Measurements from ENCODE around the gene SFXN5.
A peak's percentile ranks its signal among the peaks of the same experiment; 100 is the strongest.

The SFXN5 gene

DNA sequence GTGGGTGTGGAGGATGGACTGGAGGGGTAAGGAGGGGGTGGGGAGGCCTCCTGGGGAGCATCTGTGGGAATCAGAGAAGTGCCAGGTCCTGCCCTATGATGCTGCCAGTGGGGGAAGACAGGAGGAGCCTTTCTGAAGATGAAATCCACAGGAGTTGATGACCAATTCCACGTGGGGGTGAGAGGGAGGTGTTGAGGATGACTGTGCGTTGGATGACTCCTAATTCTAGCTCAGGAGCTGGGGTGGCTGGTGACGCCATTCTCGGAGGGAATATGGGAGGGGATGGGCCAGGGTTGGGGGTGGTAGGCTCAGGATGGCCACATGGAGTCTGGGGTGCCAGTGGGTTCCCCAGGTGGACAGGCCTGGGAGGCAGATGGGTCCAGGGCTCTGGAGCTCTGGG, 121.9 kb downstream of the SFXN5 start:
- Mint-ChIP-seq H3K4me3 (no peak overlapping the region), H3K4me1 (peaks cover 0 to 7% of the 10 kb centered on the region in 2 donors), H3K27ac (no peak overlapping the region), H3K27me3 (no peaks in the 10 kb centered on the region), H3K9me3 (no peaks in the 10 kb centered on the region), H3K36me3 (peaks cover 8 to 19% of the 10 kb centered on the region in 2 donors)
- ATAC-seq (replicated peaks) (no peak), DNase-seq (no peak)

DNA sequence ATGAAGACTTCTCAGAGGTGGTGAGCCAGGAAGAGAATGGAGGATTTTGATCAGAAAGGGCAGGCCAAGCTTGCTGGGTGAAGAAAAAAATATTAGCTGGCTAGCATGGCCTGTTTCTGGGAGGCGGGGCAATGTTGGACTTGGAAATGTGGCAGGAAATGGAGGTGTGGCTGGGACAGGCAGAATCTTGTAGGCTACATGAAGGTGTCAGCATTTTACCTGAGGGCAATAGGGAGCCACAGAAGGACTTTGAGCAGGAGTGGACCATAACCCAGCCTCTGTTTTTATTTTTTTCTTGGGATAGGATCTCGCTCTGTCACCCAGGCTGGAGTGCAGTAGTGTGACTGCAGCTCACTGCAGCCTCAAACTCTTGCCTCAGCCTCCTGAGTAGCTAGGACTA, 122.5 kb downstream of the SFXN5 start:
- H3K27ac Mint-ChIP-seq = no peak overlapping the region
- DNase-seq (no peak), ATAC-seq (replicated peaks) (no peak)
- H3K9me3 Mint-ChIP-seq = no peaks in the 10 kb centered on the region
- peaks cover 8 to 19% of the 10 kb centered on the region in 2 donors for H3K36me3 Mint-ChIP-seq
- no peaks in the 10 kb centered on the region for H3K27me3 Mint-ChIP-seq
- peaks cover 0 to 6% of the 10 kb centered on the region in 2 donors for H3K4me1 Mint-ChIP-seq
- no peak overlapping the region for H3K4me3 Mint-ChIP-seq

DNA sequence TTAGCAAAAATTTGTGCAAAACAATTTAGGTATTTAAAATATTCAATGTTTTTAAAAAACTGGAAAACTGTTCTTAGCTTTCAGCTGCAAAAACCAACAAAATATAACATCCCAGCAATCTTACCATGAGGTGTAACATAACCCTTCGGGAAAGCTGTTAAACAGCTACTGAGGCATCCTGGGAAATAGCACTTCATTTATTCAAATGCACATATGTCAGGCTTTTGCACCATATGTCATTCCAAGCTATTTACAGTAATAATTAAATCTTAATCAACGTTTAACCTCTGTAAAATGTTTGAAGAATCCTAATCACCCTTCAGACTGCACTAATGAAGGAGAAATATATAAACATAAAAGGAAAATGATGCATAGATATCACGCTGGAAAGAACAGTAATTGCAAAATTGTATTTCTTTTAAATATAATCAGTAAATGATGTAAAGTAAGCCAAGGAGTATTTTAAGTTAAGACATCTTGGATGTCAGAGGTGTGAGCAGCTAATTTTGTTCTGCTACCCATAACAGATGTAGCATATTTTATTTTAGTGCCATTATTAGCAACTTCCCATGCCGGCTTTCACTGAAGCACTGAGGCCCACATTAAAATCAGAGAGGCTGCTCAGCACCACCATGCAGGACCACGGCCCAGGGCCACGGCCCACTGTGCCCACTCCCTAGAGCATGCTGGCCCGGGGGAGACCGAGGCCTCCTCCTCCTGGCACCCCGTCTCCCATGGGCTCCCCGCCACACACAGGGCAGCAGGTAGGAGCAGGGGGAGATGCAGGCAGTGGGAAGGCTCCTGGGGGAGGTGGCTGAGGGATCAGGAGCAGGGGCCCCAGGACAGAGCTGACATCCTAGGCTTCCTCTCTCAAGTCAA, 123.3 kb downstream of the SFXN5 start:
- no peak for ATAC-seq (replicated peaks)
- DNase-seq = no peak
- Mint-ChIP-seq H3K27me3 (no peaks in the 10 kb centered on the region), H3K4me3 (no peak overlapping the region), H3K4me1 (peaks cover 0 to 2% of the 10 kb centered on the region in 2 donors), H3K27ac (no peak overlapping the region), H3K9me3 (no peaks in the 10 kb centered on the region), H3K36me3 (peaks cover 8 to 19% of the 10 kb centered on the region in 2 donors)

DNA sequence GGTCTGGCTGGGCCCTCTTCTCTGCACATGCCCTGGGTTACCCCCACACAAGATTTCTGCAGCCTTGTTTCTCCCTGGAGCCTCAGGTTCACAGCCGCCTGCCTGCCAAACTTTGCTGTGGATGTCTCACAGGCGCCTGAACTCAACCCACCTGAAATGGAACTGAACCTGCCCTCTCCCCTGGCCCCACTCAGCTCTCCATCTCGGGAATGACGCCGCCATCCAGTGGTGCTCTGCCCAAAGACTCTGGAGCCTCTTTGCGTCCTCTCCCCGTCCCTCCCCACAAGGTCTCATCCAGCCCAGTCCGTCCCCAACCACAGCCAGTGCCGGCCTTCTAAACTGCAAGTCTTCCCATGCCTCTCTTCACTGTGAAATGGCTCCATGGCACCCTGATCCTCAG, 125.0 kb downstream of the SFXN5 start:
- Mint-ChIP-seq H3K9me3 (no peaks in the 10 kb centered on the region), H3K4me3 (no peak overlapping the region), H3K4me1 (peaks cover 0 to 2% of the 10 kb centered on the region in 2 donors), H3K27me3 (no peaks in the 10 kb centered on the region), H3K27ac (no peak overlapping the region), H3K36me3 (peaks cover 9 to 16% of the 10 kb centered on the region in 2 donors)
- DNase-seq (no peak), ATAC-seq (replicated peaks) (no peak)

DNA sequence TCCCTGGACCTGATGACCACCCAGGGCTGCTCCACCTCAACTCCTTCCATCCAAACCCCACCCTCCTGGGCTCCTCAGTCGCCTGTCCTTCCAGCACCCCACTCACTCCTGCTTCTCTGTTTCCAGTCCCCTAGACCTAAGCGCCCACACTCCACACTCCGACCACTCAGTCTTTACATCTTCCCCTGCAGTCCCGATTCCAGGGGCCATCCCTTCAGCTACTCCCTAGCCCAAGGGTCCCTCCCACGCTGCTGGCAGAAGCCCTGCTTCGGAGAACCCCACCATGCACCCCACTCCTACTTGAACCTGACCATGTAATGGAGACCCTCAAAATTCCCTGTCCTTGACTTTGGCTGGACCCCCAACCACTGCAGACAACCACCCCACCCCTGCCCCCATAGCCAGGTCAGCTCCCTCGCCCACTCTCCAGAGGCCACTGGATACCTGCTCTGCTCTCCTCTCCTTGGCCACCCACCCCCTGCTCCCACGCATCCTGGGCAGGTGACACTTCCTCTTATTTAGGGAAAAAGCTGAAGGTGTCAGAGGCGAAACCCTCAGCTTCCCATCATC, 126.0 kb downstream of the SFXN5 start:
- Mint-ChIP-seq H3K27ac (no peak overlapping the region), H3K27me3 (no peaks in the 10 kb centered on the region), H3K4me3 (no peak overlapping the region), H3K9me3 (no peaks in the 10 kb centered on the region), H3K4me1 (peaks cover 0 to 2% of the 10 kb centered on the region in 2 donors), H3K36me3 (peaks cover 9 to 16% of the 10 kb centered on the region in 2 donors)
- no peak for ATAC-seq (replicated peaks)
- DNase-seq = no peak

DNA sequence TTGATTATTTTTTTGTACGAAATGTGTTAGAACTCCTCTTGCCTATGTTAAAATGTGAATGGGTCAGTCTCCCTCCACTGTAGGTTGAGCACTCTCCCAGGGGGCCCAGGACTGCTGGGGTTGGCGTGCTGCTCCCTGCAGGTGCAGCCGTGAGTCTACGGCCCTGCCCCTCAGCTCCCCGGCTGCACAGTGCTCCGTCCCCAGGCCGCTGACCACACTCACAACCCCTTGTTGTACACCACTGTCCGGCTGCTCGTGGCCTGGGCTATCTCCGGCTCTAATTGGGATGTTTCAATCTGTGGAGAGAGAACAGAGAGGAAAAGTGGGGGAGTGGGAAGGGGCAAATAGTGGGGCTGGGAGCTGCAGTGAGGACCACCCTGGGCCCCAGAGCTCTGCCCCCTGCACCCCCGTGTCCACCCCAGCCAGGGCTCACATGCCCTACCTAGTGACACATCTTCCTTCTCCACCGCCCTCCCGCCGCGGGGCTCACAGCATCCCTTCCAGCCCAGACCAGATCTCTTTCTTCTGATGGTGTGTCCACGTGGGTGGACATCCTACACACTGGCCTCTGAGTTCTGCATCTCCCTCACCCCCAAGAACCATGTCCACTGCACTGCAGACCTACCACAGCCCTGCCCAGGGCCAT, 126.6 kb downstream of the SFXN5 start:
- Mint-ChIP-seq H3K27ac (no peak overlapping the region), H3K9me3 (no peaks in the 10 kb centered on the region), H3K36me3 (peaks cover 9 to 16% of the 10 kb centered on the region in 2 donors), H3K4me3 (no peak overlapping the region), H3K4me1 (peaks cover 0 to 2% of the 10 kb centered on the region in 2 donors), H3K27me3 (no peaks in the 10 kb centered on the region)
- DNase-seq (no peak), ATAC-seq (replicated peaks) (no peak)

DNA sequence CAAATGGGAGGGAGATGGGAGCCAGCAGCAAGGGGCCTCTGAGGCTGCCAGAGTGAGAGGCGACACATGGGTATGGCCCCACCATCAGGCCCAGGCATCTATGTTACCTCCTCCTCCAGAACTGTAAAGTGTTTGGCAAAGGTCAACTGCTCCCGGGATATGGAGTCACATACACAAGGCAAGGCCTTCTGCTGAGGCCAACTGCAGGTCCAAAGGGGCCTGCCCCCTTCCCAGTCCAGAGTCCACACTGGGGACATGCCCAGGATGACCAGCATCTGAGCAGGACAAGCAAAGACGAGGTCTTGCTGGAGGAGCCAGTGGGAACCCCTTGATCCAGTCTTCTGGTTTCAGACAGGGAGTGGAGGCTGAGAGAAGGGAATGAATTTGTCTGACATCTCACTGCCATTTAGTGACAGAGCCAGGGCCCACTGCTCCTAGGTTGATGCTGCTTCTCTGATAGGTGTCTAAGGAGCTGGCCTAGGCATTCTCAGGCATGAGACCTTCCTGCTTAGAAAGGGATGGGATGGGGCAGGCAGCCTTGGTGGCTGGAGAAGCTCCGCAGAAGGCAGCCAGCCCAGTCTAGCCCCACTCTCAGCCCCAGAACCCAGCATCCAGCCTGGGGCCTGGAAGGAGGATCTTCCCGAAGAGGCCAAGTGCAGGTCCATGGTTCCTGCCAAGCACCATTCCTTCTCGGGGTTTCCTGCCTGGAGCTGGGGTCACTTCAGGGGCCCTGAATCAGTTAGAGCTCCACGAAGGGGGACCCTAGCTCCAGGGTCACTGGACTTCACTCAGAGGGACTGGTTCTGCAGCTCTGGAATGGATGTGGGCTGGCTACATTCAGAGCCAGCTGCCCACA, 127.7 kb downstream of the SFXN5 start:
- ATAC-seq (replicated peaks) = no peak
- Mint-ChIP-seq H3K4me3 (no peak overlapping the region), H3K27me3 (no peaks in the 10 kb centered on the region), H3K4me1 (peaks cover 0 to 2% of the 10 kb centered on the region in 2 donors), H3K36me3 (peaks cover 7 to 15% of the 10 kb centered on the region in 2 donors), H3K9me3 (no peaks in the 10 kb centered on the region), H3K27ac (no peak overlapping the region)
- no peak for DNase-seq

DNA sequence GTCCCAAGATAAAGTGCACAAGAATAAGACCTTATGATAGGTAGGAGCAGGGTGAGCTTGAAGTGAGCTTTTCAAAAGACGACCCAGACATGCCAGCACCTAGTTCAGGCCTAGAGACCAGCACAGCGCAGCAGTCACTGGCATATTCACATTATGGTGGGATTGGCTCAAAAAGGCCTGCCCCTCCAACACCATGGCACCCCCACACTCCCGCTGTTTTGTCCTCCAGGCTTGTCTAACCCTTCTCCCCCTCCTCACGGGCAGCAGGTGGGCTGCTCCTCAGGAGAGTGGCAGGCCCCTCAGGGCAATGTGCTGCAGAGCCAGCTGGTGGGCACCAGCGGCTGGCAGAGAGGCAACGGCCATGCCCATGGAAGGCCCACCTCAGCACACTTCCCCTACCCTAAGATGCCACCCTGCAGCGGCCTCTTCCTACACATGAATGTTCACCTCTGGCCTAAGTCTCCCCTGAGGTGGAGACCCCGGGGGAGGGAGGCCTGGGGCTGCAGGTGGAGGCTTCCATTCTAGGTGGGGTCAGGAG, 128.6 kb downstream of the SFXN5 start:
- Mint-ChIP-seq H3K36me3 (peaks cover 7 to 12% of the 10 kb centered on the region in 2 donors), H3K4me1 (peaks cover 0 to 2% of the 10 kb centered on the region in 2 donors), H3K27ac (no peak overlapping the region), H3K9me3 (no peaks in the 10 kb centered on the region), H3K4me3 (no peak overlapping the region), H3K27me3 (peaks cover 0 to under 1% of the 10 kb centered on the region in 2 donors)
- ATAC-seq (replicated peaks) = no peak
- no peak for DNase-seq

DNA sequence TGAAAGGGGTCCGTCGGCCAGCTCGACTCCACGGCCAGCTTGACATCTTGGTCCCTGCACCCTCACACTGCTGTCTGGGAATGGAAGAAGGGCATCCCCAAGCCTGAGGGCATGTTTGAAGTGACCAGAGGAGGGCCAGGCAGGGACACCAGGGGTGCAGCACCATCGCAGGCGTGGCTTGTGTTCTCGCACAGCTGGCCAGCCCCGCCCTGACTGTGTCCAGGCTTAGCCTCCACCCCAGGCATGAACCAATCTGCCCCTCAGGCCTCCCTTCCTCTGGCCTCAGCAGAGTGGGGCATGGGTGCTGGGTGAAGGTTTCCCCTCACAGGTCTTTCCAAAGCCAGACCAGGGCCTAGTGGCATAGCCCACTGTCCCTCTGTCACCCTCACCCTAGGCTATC, 129.2 kb downstream of the SFXN5 start:
- DNase-seq (no peak), ATAC-seq (replicated peaks) (no peak)
- Mint-ChIP-seq H3K27me3 (peaks cover 0 to 5% of the 10 kb centered on the region in 2 donors), H3K4me3 (no peak overlapping the region), H3K27ac (no peak overlapping the region), H3K9me3 (no peaks in the 10 kb centered on the region), H3K4me1 (peaks cover 0 to 2% of the 10 kb centered on the region in 2 donors), H3K36me3 (peaks cover 7 to 14% of the 10 kb centered on the region in 2 donors)

DNA sequence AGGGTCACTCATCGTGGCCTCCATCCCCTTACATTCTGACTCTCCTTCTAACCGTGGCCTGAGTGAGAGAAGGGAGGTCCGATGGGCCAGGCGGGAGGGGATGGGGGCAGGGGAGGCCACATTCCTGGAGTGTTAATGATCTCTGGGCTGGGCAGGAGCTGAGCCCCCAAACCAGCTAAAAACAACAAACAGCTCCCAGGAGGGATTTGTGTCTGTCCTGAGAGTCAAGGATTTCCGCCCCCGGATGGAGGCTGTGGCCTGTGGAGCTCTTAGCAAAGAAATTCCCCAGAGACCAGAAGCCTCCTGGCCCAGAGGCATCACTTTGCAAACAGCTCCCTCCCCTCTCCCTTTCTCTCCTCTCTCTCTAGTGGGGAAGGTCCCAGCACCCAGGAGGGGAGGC, 130.7 kb downstream of the SFXN5 start:
- no peak for DNase-seq
- Mint-ChIP-seq H3K9me3 (no peaks in the 10 kb centered on the region), H3K4me3 (no peak overlapping the region), H3K27me3 (peaks cover 5 to 9% of the 10 kb centered on the region in 2 donors), H3K27ac (no peak overlapping the region), H3K36me3 (peaks cover 1 to 11% of the 10 kb centered on the region in 2 donors), H3K4me1 (no peaks in the 10 kb centered on the region)
- ATAC-seq (replicated peaks) = no peak

DNA sequence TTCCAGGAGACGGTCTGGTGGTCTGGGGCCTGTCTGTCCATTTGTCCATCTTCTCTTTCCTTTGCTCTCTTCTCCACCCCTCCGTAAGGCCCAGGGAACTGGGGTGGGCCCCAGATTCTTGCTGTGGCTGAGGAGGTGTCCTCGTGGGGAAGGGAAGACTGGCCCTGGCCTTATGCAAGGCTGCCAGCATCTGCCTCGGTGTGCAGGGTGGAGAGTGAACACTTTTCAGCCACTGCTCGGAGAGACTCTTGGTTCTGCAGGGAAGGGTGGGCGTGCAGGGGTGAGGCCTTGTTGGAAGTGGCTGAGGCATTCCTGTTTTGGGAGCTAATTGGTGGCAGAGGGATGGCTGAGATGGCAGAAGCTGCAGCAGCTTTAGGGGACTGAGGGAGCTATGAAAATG, 131.2 kb downstream of the SFXN5 start:
- no peaks in the 10 kb centered on the region for H3K4me1 Mint-ChIP-seq
- ATAC-seq (replicated peaks) (no peak), DNase-seq (no peak)
- H3K9me3 Mint-ChIP-seq = no peaks in the 10 kb centered on the region
- peaks cover 1 to 9% of the 10 kb centered on the region in 2 donors for H3K36me3 Mint-ChIP-seq
- H3K27ac Mint-ChIP-seq = no peak overlapping the region
- peaks cover 7 to 13% of the 10 kb centered on the region in 2 donors for H3K27me3 Mint-ChIP-seq
- no peak overlapping the region for H3K4me3 Mint-ChIP-seq

DNA sequence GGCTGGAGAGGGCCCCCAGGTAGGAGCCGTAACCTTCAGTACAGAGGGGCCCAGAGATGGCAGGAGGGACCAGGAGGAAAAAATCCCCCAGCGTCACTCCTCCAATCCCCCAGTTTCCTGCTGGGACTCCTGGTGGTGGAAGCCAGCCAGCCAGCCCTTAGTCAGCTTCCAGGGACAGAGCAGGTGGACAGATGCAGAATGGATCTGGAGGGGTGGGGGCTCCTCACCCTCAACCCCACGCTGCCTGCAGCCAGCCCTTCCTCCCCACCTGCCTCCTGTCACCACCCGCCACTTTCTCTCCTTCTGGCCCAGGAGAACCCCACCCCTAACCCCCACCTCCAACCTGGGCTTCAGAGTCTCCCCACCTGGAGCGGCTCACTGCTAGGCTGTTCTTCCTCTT, 133.1 kb downstream of the SFXN5 start:
- H3K9me3 Mint-ChIP-seq = no peaks in the 10 kb centered on the region
- no peak for ATAC-seq (replicated peaks)
- DNase-seq = no peak
- H3K27ac Mint-ChIP-seq = no peak overlapping the region
- H3K36me3 Mint-ChIP-seq = peaks cover 1 to 4% of the 10 kb centered on the region in 2 donors
- H3K27me3 Mint-ChIP-seq = peaks cover 16 to 21% of the 10 kb centered on the region in 2 donors
- H3K4me3 Mint-ChIP-seq = no peak overlapping the region
- H3K4me1 Mint-ChIP-seq = peaks cover 0 to 3% of the 10 kb centered on the region in 2 donors

DNA sequence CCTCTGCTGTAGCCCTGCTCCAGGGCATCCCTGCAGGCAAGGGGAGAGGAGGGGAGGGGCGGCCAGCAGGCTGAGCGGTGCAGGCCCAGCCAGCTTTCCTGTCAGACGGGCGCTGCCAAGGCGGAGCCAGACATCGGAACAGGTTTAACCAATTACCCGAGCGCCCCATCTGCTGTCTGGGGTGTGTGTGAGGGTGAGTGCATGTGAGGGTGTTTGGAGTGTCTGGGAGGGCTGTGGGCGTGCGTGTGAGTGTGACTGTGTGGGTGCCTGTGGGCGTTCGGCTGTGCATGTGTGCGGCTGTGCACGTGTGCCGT, 134.2 kb downstream of the SFXN5 start:
- peaks cover 0 to 3% of the 10 kb centered on the region in 2 donors for H3K4me1 Mint-ChIP-seq
- DNase-seq (no peak), ATAC-seq (replicated peaks) (peak in 1 of 2 donors; percentile 13)
- no peak overlapping the region for H3K4me3 Mint-ChIP-seq
- H3K36me3 Mint-ChIP-seq = peaks cover 0 to 3% of the 10 kb centered on the region in 2 donors
- H3K9me3 Mint-ChIP-seq = no peaks in the 10 kb centered on the region
- H3K27ac Mint-ChIP-seq = no peak overlapping the region
- peaks cover 18 to 24% of the 10 kb centered on the region in 2 donors for H3K27me3 Mint-ChIP-seq

Data from stimulated activated naive B cell treated with anti-CD40 and anti-IgM and Interleukin-4, amounts not matched to agents 10 μg/mL and 1 μg/mL and 100 μg/mL, for 72 hours (primary cell).